Inflammatory macrophage treated with lipopolysaccharide for 1 hour (primary cell): ENCODE results near the gene PTPN2.
"Not testable (repeated sequence)": the region's sequence is repeated elsewhere in the genome, so short reads cannot be mapped to it uniquely, and the experiment has no call there.

Source experiments
- DNase-seq, 2 donors: peaks; one replicate each; pipeline ENCODE4 v3.0.0-alpha.2; 2020 to 2022

Gene PTPN2

DNA sequence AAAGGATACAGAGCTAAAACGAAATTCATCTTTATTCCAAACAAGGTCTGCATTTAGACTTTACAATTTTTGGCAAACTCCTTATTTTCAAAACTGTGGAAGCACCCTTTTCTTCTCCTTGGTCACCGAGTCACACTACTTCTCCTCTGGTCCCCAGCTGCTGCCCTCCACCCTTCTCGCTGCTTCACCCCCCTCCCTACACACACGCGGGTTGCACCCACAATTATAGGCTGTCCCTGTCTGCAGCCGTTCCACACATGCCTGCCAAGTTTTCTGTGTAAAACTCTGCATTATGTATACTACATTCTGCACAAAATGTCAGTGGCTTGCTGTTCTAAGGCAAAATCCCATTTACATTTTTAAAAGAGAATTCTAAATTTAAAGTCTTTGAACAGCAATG, 63.5 kb downstream of the PTPN2 start:
- no peak for DNase-seq

GRCh38 chr18:12819841-12820240, 64.2 kb downstream of the PTPN2 start:
- DNase-seq = no peak

DNA sequence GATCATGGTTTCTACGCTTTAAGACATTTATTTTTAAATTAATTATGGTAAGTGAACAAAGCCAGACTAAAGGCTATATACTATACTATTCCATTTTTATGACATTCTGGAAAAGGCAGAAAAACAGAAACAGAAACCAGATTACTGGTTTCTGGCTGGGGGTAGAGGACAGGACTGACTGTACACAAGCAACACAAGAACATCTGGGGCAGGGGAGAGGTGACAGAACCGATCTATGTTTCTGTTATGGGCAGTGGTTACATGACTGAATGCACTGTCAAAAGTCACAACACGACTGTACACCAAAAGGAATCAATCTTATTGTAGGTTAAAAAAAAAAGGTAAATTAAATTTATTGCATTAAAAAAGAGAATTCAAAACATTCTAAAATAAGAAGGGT, 64.7 kb downstream of the PTPN2 start:
- DNase-seq = no peak

DNA sequence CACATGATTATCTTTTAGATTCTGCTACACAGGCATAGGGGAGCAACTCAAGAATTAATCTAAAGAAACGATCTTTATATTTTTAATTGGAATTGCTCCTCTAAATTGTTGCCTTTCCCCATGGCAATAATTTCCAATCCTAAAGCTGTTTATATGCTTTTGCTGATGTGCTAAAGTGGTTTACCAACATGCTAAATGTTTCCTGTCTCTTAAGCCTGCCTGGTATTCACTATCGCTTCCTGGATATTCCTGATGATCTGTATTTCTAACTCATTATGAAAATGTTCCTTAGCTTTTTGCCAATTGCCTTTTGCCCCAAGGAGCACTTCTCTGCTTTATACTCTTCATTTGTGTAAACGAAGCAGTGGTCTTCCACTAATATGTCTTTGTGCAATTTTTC, 65.8 kb downstream of the PTPN2 start:
- no peak for DNase-seq

GRCh38 chr18:12816451-12816850, 67.6 kb downstream of the PTPN2 start:
- no peak for DNase-seq

DNA sequence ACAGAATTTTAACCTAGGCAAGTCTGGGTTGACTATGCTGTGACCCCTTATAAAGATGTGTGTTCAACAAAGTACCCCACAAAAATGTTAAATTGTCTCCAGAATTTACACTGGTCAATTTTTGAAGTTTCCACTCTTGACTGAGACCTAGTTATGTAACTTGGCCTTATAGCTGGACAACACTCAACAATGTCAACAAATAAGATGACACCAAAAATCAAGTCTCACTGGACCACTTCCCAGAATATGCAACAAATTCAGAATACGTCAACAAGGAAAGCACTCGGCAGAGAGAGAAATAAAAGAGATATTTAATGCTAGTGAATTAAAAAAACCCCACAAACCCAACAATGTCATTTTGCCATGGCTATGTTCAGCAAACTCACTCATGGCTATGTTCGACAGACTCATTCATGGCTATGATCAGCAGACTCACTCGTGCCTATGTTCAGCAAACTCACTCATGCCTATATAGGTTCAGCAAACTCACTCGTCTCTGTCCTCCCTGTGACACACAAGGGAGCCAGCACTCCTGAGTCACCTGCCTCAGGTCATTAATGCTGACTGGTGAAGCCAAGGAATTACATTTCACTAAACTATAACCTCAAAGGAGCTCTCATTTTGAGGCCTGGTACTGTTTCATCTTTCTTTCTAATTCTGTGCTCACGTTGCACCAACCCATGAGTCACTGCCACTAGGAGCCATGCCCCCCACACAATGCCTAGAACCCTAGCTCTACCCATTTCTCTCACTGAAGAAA, 72.7 kb downstream of the PTPN2 start:
- no peak for DNase-seq

GRCh38 chr18:12803069-12803936, 80.7 kb downstream of the PTPN2 start:
- no peak for DNase-seq

DNA sequence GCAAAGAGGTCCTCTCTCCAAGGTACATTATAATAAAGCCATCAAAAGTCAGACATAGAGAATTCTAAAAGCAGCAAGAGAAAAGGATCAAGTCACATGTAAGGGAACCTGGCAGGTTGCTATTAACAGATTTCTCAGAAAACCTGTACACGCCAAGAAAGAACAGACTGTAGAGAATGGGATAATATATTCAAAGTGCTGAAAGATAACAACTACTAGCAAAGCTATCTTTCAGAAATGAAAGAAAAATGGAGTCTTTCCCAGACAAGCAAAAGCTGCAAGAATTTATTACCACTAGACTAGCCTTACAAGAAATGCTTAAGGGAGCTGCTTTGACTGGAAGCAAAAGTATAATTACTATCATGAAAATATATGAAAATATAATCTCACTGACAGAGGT, 81.5 kb downstream of the PTPN2 start:
- no peak for DNase-seq

GRCh38 chr18:12796448-12796847, 87.6 kb downstream of the PTPN2 start:
- DNase-seq = no peak

DNA sequence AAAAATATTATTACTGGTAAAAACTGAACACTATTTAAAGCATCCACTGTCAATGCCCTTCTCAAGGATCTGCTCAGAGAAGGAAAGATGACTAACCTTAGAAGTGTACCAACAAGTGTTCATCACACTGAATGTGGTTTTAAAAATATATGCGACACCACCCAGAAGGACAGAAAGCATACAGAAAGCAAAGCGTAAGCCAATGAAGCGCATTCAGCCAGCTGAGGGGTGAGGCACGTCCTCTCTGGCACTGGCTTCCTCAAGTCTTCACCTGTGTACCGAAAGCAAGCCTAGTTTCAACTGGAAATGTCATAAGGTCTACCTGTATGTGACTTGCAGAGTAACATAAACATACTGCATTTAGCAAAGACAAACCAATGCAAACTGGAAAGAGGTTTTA, 92.4 kb downstream of the PTPN2 start:
- no peak for DNase-seq

DNA sequence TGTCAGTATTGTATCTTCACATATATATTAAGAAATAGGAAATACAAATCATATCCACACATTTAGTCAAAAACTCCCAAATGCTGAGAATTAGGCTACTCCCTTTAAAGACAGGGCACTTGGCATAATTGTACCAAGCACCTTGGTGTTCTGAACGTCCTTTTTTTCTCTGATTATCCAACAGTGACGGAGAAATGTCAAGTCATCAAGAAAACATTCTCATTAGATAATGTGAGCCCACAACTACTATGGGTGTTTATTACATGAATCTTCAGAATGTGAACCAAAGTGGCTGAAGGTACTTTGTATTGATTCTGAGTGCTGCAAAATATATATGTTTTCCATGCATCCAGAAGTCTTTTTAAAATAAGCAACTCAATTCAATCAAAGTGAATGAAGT, 97.4 kb downstream of the PTPN2 start:
- DNase-seq = no peak

DNA sequence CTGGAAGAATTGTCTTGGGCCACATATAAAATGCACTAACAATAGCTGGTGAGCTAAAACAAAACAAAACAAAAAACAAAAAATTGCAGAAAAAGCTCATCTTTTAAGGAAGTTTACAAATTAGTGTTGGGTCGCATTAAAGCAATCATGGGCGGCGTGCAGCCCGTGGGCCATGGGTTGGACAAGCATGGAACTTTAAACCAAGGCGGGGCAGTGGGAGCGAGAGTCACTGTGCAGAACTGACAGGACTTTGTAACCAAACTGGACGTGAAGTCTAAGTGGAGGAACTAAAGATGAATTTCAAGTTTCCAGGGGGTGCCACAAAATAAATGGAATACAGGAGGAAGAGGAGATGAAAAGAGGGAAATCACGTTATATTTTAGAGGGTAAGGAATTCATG, 100.5 kb downstream of the PTPN2 start:
- DNase-seq = no peak

DNA sequence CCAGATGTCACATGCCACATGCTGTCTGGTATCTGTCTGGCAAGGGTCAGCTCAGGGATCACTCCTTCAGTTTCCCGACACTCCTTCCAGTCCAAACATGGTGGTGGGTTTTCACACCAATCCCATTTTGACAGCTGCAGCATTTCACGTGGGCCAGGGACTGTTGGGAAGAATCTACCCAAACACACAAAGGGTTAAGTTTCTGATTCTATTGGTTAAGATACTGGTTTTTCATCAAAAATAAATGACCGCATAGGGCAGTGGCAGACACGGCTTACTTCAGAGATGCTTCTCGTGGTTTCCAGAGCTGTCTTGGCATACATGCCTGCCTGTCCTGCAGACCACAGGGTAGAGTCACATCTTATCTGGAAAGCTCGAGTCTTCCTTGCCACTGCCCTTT, 101.5 kb downstream of the PTPN2 start:
- DNase-seq = no peak

GRCh38 chr18:12779456-12779855, 104.6 kb downstream of the PTPN2 start:
- DNase-seq = no peak

GRCh38 chr18:12779043-12779442, 105.0 kb downstream of the PTPN2 start:
- DNase-seq = no peak

DNA sequence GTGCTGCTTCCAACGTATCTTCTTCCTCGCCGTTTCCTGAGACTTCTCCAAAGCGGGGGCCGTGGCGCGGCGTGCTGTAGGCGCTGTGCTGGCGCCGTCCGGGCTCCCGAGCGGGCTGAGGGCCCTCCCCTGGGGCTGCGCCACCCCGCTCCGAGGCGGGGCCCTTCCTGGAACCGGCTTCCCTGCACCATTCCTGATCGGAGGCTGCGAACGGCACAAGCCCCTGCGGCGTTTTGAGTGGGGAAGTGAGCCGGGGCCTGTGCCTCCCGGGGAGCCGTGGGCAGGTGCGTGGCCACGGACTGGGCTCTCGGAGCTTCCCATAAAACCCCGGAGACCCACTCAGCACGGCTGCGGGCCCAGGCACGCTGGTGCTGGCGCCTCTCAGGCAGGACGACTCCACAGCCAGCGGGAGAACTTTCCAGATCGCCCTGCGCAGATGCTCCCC, 106.5 kb downstream of the PTPN2 start:
- DNase-seq = no peak

DNA sequence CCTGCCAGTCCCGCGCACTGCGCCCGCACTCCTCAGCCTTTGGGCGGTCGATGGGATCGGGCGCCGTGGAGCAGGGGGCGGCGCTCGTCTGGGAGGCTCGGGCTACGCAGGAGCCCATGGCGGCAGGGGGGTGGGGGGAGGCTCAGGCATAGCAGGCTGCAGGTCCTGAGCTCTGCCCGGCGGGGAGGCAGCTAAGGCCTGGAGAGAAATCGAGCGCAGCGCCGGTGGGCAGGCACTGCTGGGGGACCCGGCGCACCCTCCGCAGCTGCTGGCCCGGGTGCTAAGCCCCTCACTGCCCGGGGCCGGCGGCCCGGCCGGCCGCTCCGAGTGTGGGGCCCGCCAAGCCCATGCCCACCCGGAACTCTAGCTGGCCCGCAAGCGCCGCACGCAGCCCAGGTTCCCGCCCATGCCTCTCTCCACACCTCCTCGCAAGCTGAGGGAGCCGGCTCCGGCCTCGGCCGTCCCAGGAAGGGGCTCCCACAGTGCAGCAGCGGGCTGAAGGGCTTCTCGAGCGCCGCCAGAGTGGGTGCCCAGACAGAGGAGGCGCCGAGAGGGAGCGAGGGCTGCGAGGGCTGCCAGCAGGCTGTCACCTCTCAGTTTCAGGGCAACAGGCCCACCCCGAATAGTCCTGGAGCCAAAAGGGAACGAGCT, 107.1 kb downstream of the PTPN2 start:
- no peak for DNase-seq

GRCh38 chr18:12776415-12776814, 107.6 kb downstream of the PTPN2 start:
- not testable (repeated sequence) for DNase-seq

DNA sequence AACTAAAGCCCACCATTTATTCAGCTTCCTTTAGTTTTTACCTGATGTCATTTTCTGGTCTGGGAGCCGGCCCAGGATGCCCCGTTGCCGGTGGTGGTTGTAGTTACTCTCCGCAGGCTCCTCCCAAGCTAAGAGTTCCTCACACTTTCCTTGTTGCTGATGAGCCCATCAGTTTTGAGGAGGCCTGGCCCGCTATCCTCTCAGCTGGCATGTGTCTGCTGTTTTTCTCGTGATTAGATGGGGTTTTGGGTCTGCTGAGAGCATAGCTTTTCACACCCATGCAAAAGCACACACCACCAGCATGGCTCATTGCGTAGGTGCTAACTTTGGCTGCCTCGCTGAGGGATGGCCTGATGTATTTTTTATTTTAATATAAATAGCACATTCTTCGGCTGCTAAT, 109.1 kb downstream of the PTPN2 start:
- no peak for DNase-seq

- no peak for DNase-seq
These were observed 110.7 kb downstream of the PTPN2 start for GRCh38 chr18:12773369-12773768.

GRCh38 chr18:12772111-12772510, 111.9 kb downstream of the PTPN2 start:
- DNase-seq = no peak

DNA sequence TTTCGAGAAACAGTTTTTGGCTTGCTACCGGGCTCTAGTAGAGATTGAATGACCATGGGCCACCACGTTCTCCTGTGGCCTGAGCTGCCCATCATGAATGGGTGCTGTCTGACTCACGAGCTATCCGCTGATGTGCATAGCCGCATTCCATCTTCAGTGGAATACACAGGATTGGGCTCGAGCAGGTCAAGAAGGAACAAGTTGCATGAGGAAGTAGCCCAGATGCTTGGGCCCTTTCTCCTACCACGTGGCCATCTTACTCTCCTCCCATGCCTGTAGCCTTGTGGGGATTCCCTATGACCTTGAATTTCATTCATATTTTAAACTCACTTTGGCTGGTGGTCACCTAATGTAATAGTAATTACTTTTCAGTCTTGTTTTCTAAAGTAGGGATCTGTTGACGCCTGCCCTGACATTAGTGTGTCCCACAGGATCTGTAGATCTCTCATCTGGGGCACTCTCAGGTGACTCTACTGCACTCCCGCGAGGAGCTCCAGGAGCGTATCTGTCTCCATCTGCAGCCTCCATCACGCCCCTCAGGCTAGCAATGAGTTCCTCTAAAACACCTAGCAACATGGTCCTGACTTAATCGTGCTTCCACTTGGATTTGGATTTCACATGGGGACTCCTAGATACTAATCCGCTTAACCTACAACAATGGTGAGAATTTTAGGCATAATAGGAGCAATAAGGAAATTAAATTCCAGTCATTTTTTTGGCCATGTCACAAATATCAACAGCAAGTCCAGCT, 113.4 kb downstream of the PTPN2 start:
- no peak for DNase-seq
